ENCODE measurements around the gene C16orf95. TPM values are rescaled to one million over a fixed set of nuclear protein-coding genes. Genes with fewer than 3 reads are reported as not detected.
"Not testable (repeated sequence)": the region's sequence is repeated elsewhere in the genome, so short reads cannot be mapped to it uniquely, and the experiment has no call there.

The C16orf95 gene
- total RNA-seq, 1 donor from 2014 or later: 5.4 TPM

- DNase-seq (ENCODE audit: low spot score) (no peak), ATAC-seq (no peak)
Measured at GRCh38 chr16:87259431-87259830, 57.8 kb downstream of the C16orf95 start.

GRCh38 chr16:87258653-87259052 is 58.5 kb downstream of the C16orf95 start:
- not testable (repeated sequence) for DNase-seq (ENCODE audit: low spot score); ATAC-seq

GRCh38 chr16:87255866-87256265 is 61.3 kb downstream of the C16orf95 start:
- ATAC-seq (no peak), DNase-seq (ENCODE audit: low spot score) (no peak)

- no peak for ATAC-seq
- DNase-seq (ENCODE audit: low spot score): no peak
Measured at GRCh38 chr16:87254734-87255133, 62.5 kb downstream of the C16orf95 start.

GRCh38 chr16:87254296-87254695 is 62.9 kb downstream of the C16orf95 start:
- DNase-seq (ENCODE audit: low spot score) (no peak), ATAC-seq (no peak)

GRCh38 chr16:87253536-87253935 is 63.7 kb downstream of the C16orf95 start:
- ATAC-seq (no peak), DNase-seq (ENCODE audit: low spot score) (no peak)

Other genes starting within 250 kb of the C16orf95 start
- gene FBXO31, start 66.4 kb upstream of the C16orf95 start, total RNA-seq: 44.6 TPM
- 15.1 TPM for gene MAP1LC3B, start 74.9 kb upstream of the C16orf95 start, total RNA-seq
- gene ZCCHC14, start 175.6 kb upstream of the C16orf95 start, total RNA-seq: 19.3 TPM

All from left lobe of liver (tissue), 2 donors.